ENCODE data around the gene SBK2. TPM values are rescaled to one million over a fixed set of nuclear protein-coding genes. Genes with fewer than 3 reads are reported as not detected.
"Not testable (repeated sequence)": the region's sequence is repeated elsewhere in the genome, so short reads cannot be mapped to it uniquely, and the experiment has no call there.

SBK2 gene
- total RNA-seq (2014; rRNA removed; shearing (Covaris generic)) = not detected in 2 replicates

GRCh38 chr19:55536951-55537740 is at the start of gene SBK2:
SBK2 (minus strand) TSS chr19:55537133; CDS start chr19:55536294, 839 bp downstream.
- no peak for DNase-seq (ENCODE audit: low spot score)

- peak; percentile 32 for DNase-seq (ENCODE audit: low spot score)
These were observed 48.9 kb upstream of the SBK2 start for GRCh38 chr19:55585658-55586339.

GRCh38 chr19:55584871-55585270 is 47.9 kb upstream of the SBK2 start:
- no peak for DNase-seq (ENCODE audit: low spot score)

GRCh38 chr19:55583897-55584296 is 47.0 kb upstream of the SBK2 start:
- not testable (repeated sequence) for DNase-seq (ENCODE audit: low spot score)

GRCh38 chr19:55582284-55582683 is 45.4 kb upstream of the SBK2 start:
- DNase-seq (ENCODE audit: low spot score) = not testable (repeated sequence)

- DNase-seq (ENCODE audit: low spot score) = no peak
These were observed 44.9 kb upstream of the SBK2 start for GRCh38 chr19:55581823-55582223.

GRCh38 chr19:55581145-55581822 is 44.4 kb upstream of the SBK2 start:
- peak; percentile 40 for DNase-seq (ENCODE audit: low spot score)

GRCh38 chr19:55580628-55581144 is 43.8 kb upstream of the SBK2 start, which contains the start of gene ZNF579:
ZNF579 (minus strand) TSS chr19:55580848; CDS start chr19:55579639, 1,209 bp downstream.
- peak; percentile 92 for DNase-seq (ENCODE audit: low spot score)

GRCh38 chr19:55579766-55580621 is 43.1 kb upstream of the SBK2 start:
- peak; percentile 30 for DNase-seq (ENCODE audit: low spot score)

GRCh38 chr19:55578761-55579747 is 42.1 kb upstream of the SBK2 start:
- DNase-seq (ENCODE audit: low spot score) = no peak

GRCh38 chr19:55578031-55578760 is 41.3 kb upstream of the SBK2 start:
- DNase-seq (ENCODE audit: low spot score) = no peak

GRCh38 chr19:55576746-55577145 is 39.8 kb upstream of the SBK2 start:
- DNase-seq (ENCODE audit: low spot score) = no peak

GRCh38 chr19:55573929-55574328 is 37.0 kb upstream of the SBK2 start:
- not testable (repeated sequence) for DNase-seq (ENCODE audit: low spot score)

- DNase-seq (ENCODE audit: low spot score) = not testable (repeated sequence)
These were observed 32.5 kb upstream of the SBK2 start for GRCh38 chr19:55569477-55569876.

- DNase-seq (ENCODE audit: low spot score) = no peak
These were observed 30.9 kb upstream of the SBK2 start for GRCh38 chr19:55567708-55568328.

GRCh38 chr19:55566823-55567222 is 29.9 kb upstream of the SBK2 start:
- DNase-seq (ENCODE audit: low spot score) = no peak

- no peak for DNase-seq (ENCODE audit: low spot score)
These were observed 26.3 kb upstream of the SBK2 start for GRCh38 chr19:55563261-55563690.

- DNase-seq (ENCODE audit: low spot score) = no peak
These were observed 22.8 kb upstream of the SBK2 start for GRCh38 chr19:55559684-55560083.

Measured in HT-29 (cell line).